HG03135 (cell line): Measurements from ENCODE around the gene PHF20.
"Not testable (repeated sequence)": the region's sequence is repeated elsewhere in the genome, so short reads cannot be mapped to it uniquely, and the experiment has no call there.

Experiments used
- ATAC-seq: cut with Tn5 transposase; IDR thresholded peaks from one replicate; pipeline ENCODE4 v1.9.1; 2021; ENCODE audit warnings: mild to moderate bottlenecking, moderate library complexity; ENCODE audit not compliant: unreplicated experiment

The PHF20 gene

DNA sequence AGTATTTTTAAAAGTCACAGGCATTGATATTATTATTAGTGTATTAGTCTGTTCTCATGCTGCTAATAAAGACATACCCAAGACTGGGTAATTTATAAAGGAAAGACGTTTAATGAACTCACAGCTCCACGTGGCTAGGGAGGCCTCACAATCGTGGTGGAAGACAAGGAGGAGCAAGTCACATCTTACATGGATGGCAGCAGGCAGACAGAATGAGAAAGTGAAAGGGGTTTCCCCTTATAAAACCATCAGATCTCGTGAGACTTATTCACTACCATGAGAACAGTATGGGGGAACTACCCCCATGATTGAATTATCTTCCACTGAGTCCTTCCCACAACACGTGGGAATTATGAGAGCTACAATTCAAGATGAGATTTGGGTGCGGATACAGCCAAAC lies 187.5 kb downstream of the PHF20 start:
- not testable (repeated sequence) for ATAC-seq

GRCh38 chr20:35963878-35964277 lies 192.1 kb downstream of the PHF20 start:
- ATAC-seq, result no peak

DNA sequence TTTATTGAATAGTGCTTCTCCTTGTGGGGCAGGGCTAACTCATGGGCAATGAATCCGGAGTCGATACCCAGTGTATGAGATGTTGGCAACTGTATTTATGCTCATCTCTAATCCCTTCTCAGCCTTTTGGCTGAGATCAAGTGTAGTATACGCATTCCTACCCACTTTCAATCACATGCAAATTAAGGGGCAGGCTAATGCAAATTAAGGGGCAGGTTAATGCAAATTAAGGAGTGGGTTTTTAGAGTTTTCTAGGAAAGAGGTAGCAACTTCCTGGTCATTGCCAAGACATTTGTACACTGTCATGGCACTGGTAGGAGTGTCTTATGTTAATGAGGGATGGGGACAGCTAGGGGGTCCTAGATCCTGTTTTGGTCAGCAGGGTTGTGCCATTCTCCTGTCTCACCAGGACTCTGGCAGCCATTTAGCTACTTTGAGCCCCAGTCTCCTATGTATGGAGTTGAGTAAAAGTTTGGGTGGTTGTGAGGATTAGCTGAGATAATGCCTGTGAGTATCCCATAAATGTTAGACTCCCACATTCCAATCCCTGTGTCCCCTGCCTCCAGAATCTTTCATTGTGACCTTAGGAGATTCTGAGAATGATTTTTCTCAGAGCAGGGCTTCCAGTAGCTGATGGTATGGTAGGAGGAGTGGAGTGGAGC lies 196.3 kb downstream of the PHF20 start, which contains the start of gene CNBD2:
Gene CNBD2 (plus strand): TSS at position 612 of the 662 bp plus-strand sequence. CDS start 173 bp downstream, outside the sequence.
- ATAC-seq, result no peak

DNA sequence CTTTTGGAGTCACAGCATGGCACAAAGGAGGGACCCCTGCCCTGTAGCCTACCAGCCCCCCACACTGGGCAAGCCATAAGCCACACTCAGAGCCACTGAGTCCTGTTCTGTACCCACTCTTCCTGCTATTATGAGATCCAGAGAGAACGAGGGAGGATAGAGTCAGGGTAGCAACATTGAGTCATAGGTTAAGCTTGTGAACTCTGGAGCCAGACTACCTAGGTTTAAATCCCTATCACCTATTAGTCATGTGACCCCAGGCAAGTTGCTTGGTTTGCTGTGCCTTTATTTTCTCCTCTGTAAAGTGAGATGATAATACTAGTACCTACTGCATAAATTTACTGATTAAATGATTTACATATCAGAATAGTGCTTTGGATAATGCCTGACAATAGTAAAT lies 197.1 kb downstream of the PHF20 start:
- ATAC-seq, result no peak

DNA sequence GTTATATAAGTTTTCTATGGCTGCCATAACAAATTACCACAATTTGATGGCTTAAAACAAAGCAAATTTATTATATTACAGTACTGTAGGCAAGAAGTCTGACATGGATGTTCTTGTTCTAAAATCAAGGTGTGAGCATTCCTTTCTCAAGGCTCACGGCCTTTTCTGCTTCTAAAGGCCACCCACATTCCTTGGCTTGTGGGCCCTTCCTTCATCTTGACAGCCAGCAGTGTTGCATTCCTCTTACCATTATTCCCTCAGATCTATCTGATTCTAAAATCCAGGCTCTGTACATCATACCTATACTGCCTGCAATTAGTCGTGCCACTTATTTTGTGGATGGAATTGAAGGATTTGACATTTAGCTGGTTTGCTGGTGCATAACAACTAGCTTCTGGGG lies 200.2 kb downstream of the PHF20 start:
- no peak for ATAC-seq

- ATAC-seq, result no peak
Observed at GRCh38 chr20:35972462-35972861, 200.6 kb downstream of the PHF20 start.

- ATAC-seq, result no peak
Observed at GRCh38 chr20:35974256-35974655, 202.4 kb downstream of the PHF20 start.

DNA sequence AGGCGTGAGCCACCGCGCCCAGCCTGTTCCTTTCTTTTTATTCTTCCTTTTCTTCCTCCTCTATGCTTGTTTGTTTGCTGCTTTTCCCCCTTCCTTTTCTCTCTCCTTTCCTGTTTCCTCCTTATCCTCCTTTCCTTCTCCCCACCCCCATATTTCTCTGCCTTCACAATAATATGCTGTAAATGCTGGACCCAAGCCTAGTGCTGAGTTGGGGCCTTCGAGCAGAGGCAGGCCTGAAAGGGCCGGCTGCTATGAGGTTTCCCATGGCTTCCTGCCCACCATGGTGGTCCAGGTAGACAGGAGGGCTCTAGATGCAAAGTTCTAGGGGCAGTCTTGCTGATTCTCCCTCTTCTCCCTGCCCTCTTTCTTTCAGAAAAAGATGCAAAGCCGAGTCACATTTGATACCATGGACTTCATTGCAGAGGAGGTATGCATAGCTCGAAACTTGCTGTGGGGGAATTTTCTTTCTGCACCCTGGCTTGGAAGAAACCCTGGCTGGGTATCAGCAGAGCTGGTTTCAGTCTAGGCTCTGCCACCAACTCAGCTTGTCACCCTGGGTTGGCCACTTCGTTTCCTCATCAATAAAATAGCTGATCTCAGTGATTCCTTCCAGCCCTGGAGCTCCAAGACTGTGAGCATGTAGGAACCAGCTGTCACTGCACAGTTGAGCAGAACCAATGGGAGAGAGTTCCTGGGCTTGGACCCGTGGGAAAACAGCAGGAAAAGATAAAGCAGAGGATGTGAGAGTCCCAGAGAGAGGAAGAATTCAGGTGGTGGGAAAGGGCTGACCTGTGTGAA lies 204.0 kb downstream of the PHF20 start:
- no peak for ATAC-seq

- no peak for ATAC-seq
Observed at GRCh38 chr20:35978041-35978513, 206.3 kb downstream of the PHF20 start.

DNA sequence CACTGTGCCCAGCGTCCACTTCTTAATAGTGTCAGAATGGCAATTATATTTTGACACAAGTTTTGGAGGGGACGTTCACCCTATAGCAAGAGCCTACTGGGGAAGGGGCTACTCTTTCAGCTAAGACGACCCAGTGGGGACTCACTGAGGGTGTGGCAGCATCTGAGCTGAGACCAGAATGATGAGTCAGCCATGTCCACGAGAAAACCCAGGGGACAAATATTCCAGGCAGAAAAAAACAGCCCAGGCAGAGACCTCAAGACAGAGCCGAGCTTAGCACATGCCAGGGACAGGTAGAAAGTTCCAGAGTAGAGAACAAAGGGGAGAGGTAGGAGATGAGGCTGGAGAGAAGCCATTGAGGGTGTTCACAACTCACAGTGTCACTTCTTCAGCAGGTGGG lies 207.7 kb downstream of the PHF20 start:
- no peak for ATAC-seq

DNA sequence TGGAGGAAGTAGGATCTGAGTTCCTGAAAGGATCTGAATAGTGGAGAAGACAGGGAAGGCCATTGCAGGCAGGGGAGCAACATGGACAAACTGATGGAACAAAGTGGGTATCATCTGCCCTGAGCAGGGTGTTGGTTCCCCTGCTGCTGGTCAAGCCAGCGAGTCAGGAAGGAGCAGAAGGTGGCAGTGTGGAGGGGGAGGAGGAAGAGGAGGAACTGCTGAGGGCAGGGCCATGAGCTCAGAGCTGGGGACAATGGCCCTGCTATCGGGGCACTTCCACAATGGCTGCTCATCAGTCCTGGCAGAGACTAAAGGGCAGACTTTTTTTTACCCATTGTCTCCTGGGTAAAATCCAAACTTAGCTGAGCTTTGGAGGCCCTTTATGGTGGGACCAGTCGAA lies 210.2 kb downstream of the PHF20 start:
- no peak for ATAC-seq

DNA sequence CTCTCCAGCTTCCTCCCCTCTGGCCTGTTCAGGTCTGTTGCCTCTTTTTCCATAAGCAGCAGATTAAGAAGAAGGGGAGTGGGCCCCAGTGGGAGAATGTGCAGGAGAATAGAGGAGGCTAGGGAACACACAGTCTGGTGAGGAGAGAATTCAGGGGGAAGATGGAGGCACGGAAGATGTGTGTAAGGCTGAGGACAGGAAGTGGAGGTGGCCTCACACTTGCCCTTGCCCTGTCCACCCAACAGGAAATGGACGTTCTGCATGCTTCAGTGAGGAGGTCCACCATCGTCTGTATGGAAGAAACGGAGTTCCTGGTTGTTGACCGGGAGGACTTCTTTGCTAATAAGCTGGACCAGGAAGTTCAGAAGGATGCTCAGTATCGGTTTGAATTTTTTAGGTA lies 212.6 kb downstream of the PHF20 start:
- no peak for ATAC-seq

DNA sequence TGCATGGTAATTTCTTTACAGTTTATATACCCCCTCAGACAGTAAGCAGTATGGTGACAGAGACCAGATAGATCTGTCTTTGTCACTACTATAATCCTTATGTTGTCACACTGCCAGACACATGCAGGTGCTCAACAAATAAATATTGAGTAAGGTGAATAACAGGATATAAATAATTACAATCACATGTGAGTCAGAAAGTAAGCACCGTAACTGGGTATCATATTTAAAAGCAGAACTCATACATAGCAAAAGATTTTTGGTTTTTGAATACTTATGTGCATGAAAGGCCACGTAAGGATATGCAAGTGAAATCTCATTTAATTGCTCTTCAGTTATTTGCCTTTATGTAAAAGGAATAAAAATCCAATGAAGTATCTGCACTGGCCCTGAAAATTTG lies 214.0 kb downstream of the PHF20 start:
- ATAC-seq, result no peak

- no peak for ATAC-seq
Observed at GRCh38 chr20:35988910-35989463, 217.2 kb downstream of the PHF20 start.

- no peak for ATAC-seq
Observed at GRCh38 chr20:35991142-35991771, 219.4 kb downstream of the PHF20 start.

GRCh38 chr20:35992713-35993335 lies 221.0 kb downstream of the PHF20 start:
- no peak for ATAC-seq

DNA sequence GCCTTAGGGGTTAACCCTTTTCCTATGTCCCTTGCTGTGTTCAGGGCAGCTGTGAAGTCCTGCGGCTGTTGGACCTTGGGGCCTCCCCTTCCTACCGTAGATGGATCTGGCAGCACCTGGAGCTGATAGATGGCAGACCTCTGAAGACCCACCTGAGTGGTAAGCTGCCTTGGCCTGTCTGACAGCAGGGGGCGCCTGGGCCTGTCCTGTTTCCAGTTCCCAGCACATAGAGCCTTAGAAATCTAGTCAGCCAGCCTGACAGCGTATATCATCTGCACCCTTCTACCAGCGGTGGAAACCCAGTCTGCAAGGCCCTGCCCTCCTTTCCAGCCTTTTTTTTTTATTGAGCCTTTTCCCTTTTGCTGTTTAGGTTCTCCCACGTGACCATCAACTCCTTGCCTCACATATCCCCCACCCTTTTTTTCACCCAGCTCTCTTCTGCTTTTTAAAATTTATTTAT lies 223.2 kb downstream of the PHF20 start:
- no peak for ATAC-seq

DNA sequence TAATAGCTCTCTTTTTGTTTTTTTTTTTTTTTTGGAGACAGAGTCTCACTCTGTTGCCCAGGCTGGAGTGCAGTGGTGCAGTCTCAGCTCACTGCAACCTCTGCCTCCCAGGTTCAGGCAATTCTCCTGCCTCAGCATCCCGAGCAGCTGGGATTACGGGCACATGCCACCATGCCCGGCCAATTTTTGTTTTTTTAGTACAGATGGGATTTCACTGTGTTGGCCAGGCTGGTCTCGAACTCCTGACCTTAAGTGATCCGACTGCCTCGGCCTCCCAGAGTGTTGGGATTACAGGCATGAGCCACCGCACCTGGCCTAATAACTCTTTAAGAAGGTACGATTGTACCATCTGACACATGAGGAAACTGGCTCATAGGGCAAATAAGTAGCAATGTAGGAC lies 224.7 kb downstream of the PHF20 start:
- not testable (repeated sequence) for ATAC-seq
